HepG2 (cell line): Measurements from ENCODE around the gene C20orf204. TPM values are rescaled to one million over a fixed set of nuclear protein-coding genes. Genes with fewer than 3 reads are reported as not detected.

Experiments
- ATF3 ChIP-seq: sonication (generic); formaldehyde crosslinking; IDR thresholded peaks from 2 replicates; pipeline ENCODE4 v1.4.0; 2020; ENCODE audit warnings: missing genetic modification reagents
- ATF6 ChIP-seq: sonication (generic); formaldehyde crosslinking; conservative IDR thresholded peaks from 2 replicates; pipeline ENCODE4 v1.4.0; 2020; ENCODE audit warnings: missing genetic modification reagents
- ATF7 ChIP-seq, 2 experiments: fragments of 450-650 bp in 1 of 2; sonication (generic) in 1 of 2; formaldehyde crosslinking in 1 of 2; IDR thresholded peaks; 2 replicates each; pipeline versions ENCODE4 v1.4.0 to v1.6.1; 2016 to 2020; ENCODE audit warnings: antibody characterized with exemption in 1 of 2, mild to moderate bottlenecking in 1 of 2, missing genetic modification reagents in 1 of 2
- ATM ChIP-seq: fragments of 450-650 bp; IDR thresholded peaks from 2 replicates; pipeline ENCODE4 v1.7.1; 2017; ENCODE audit warnings: mild to moderate bottlenecking, borderline replicate concordance
- BHLHE40 ChIP-seq: IDR thresholded peaks from 2 replicates; pipeline ENCODE4 v1.6.1; 2011; ENCODE audit warnings: low read length, improper control_type of control experiment
- CC2D1A ChIP-seq: sonication (generic); formaldehyde crosslinking; IDR thresholded peaks from 2 replicates; pipeline ENCODE4 v1.8.1; 2023; ENCODE audit warnings: mild to moderate bottlenecking, missing genetic modification reagents
- CSRNP2 ChIP-seq: sonication (generic); formaldehyde crosslinking; conservative IDR thresholded peaks from 2 replicates; pipeline ENCODE4 v1.8.0; 2022; ENCODE audit warnings: low read depth, missing genetic modification reagents
- ETV6 ChIP-seq: sonication (generic); formaldehyde crosslinking; conservative IDR thresholded peaks from 2 replicates; pipeline ENCODE4 v1.4.0; 2020; ENCODE audit warnings: missing genetic modification reagents
- FIP1L1 ChIP-seq: fragments of 200-400 bp; formaldehyde crosslinking; IDR thresholded peaks from 2 replicates; pipeline ENCODE4 v1.6.1; 2018; ENCODE audit warnings: low read depth, mild to moderate bottlenecking, low read length, moderate library complexity, borderline replicate concordance; ENCODE audit not compliant: insufficient read depth
- HMGA1 ChIP-seq: sonication (generic); formaldehyde crosslinking; conservative IDR thresholded peaks from 2 replicates; pipeline ENCODE4 v1.4.0; 2020; ENCODE audit warnings: missing genetic modification reagents
- HNF4A ChIP-seq: sonication (generic); formaldehyde crosslinking; IDR thresholded peaks from 2 replicates; pipeline ENCODE4 v1.4.0; 2020; ENCODE audit warnings: missing genetic modification reagents
- HOXA3 ChIP-seq: sonication (generic); formaldehyde crosslinking; IDR thresholded peaks from 2 replicates; pipeline ENCODE4 v1.5.0; 2020; ENCODE audit warnings: missing genetic modification reagents
- JARID2 ChIP-seq: sonication (generic); formaldehyde crosslinking; IDR thresholded peaks from 2 replicates; pipeline ENCODE4 v1.8.1; 2023; ENCODE audit warnings: missing genetic modification reagents, inconsistent platforms; ENCODE audit not compliant: insufficient replicate concordance
- JUN ChIP-seq: sonication (generic); formaldehyde crosslinking; IDR thresholded peaks from 2 replicates; pipeline ENCODE4 v1.4.0; 2020; ENCODE audit warnings: mild to moderate bottlenecking, missing genetic modification reagents
- MED8 ChIP-seq: sonication (generic); formaldehyde crosslinking; IDR thresholded peaks from 2 replicates; pipeline ENCODE4 v1.8.1; 2023; ENCODE audit warnings: mild to moderate bottlenecking, missing genetic modification reagents; ENCODE audit not compliant: insufficient replicate concordance
- NBN ChIP-seq: fragments of 450-650 bp; conservative IDR thresholded peaks from 2 replicates; pipeline ENCODE4 v1.6.1; 2017
- NFKB2 ChIP-seq: sonication (generic); formaldehyde crosslinking; IDR thresholded peaks from 2 replicates; pipeline ENCODE4 v1.4.0; 2020; ENCODE audit warnings: missing genetic modification reagents, borderline replicate concordance
- REL ChIP-seq: sonication (generic); formaldehyde crosslinking; conservative IDR thresholded peaks from 2 replicates; pipeline ENCODE4 v1.8.0; 2022; ENCODE audit warnings: mild to moderate bottlenecking, missing genetic modification reagents, moderate library complexity
- SRSF1 ChIP-seq: fragments of 200-400 bp; formaldehyde crosslinking; optimal IDR thresholded peaks from 2 replicates; pipeline ENCODE3; 2017; ENCODE audit warnings: mild to moderate bottlenecking, low read depth, low read length, moderate library complexity
- ZBTB49 ChIP-seq: sonication (generic); formaldehyde crosslinking; IDR thresholded peaks from 2 replicates; pipeline ENCODE4 v1.4.0; 2020; ENCODE audit warnings: missing genetic modification reagents, borderline replicate concordance
- ZNF432 ChIP-seq: sonication (generic); formaldehyde crosslinking; IDR thresholded peaks from 2 replicates; pipeline ENCODE4 v1.5.0; 2020; ENCODE audit warnings: missing genetic modification reagents, mild to moderate bottlenecking, borderline replicate concordance
- ZNF44 ChIP-seq: sonication (generic); formaldehyde crosslinking; IDR thresholded peaks from 2 replicates; pipeline ENCODE4 v1.5.1; 2020; ENCODE audit warnings: mild to moderate bottlenecking, missing genetic modification reagents
- ZNF781 ChIP-seq: sonication (generic); formaldehyde crosslinking; IDR thresholded peaks from 2 replicates; pipeline ENCODE4 v1.5.1; 2020; ENCODE audit warnings: borderline replicate concordance, mild to moderate bottlenecking, missing genetic modification reagents; ENCODE audit errors: not compliant biosample characterization
- ZNF790 ChIP-seq: sonication (generic); formaldehyde crosslinking; IDR thresholded peaks from 2 replicates; pipeline ENCODE4 v1.8.0; 2022; ENCODE audit warnings: missing genetic modification reagents, mild to moderate bottlenecking, borderline replicate concordance
- polyA plus RNA-seq, 8 experiments: library from polyadenylated mRNA; depleted of rRNA in 3 of 8; stranded (reverse) in 7 of 8; unstranded in 1 of 8; fragments of >200 nt; fragmentation: Illumina TruSeq in 4 of 8; extraction: Trizol in 4 of 8; gene quantifications; 2 replicates each; pipeline versions ENCODE4 v1.2.1 to v1.2.3, GENCODE V29; 2011 to 2016; ENCODE audit warnings: low read depth in 4 of 8, missing spikeins in 1 of 8, mixed read lengths in 1 of 8; ENCODE audit not compliant: insufficient read depth in 1 of 8
- total RNA-seq, 5 experiments: library from RNA; depleted of rRNA; stranded (reverse); fragments of >200 nt; fragmentation: Illumina TruSeq; extraction: Trizol; gene quantifications; 2 replicates each; pipeline ENCODE4 v1.2.3, GENCODE V29; 2016; ENCODE audit warnings: low read depth in 1 of 5

C20orf204 gene
- total and polyA plus RNA-seq, 2 of the 13 experiments (the other 11 are each of a cell fraction or from before 2014, with no cell fraction given): 22.1 to 80.0 TPM

GRCh38 chr20:64025101-64025825 lies 10.7 kb upstream of the C20orf204 start (continued):
- no peak; the same call in 1 of the 2 replicates for TF ChIP-seq CSRNP2 (CRISPR knock-in tag)
- TF ChIP-seq ATF6 (CRISPR knock-in tag): no peak
- peak; percentile 4 for TF ChIP-seq SRSF1
- no peak for TF ChIP-seq JARID2 (CRISPR knock-in tag)
- TF ChIP-seq ZNF432: 0 out of 2 replicates have a peak, but pooled peaks have one; percentile 79
- no peak for TF ChIP-seq ZNF790 (CRISPR knock-in tag)
- no peak for TF ChIP-seq BHLHE40
- TF ChIP-seq ATF3 (CRISPR knock-in tag): no peak
- no peak for TF ChIP-seq ETV6
- no peak for TF ChIP-seq NBN
- TF ChIP-seq ATF7 (IDR thresholded peaks at IDR 0.05): no peak
- no peak for TF ChIP-seq ATF7 (CRISPR knock-in tag; IDR thresholded peaks at IDR 0.05)
- TF ChIP-seq REL (CRISPR knock-in tag): no peak
- 0 out of 2 replicates have a peak, but pooled peaks have one; percentile 32 for TF ChIP-seq JUN (CRISPR knock-in tag)
- TF ChIP-seq FIP1L1: no peak
- TF ChIP-seq HOXA3 (CRISPR knock-in tag): no peak
- peak; percentile 10; the same call in 1 of the 2 replicates for TF ChIP-seq ZBTB49 (CRISPR knock-in tag)
- no peak for TF ChIP-seq CC2D1A (CRISPR knock-in tag)
- TF ChIP-seq ZNF781 (CRISPR knock-in tag): no peak
- TF ChIP-seq NFKB2 (CRISPR knock-in tag): no peak
- TF ChIP-seq ZNF44 (CRISPR knock-in tag): no peak
- TF ChIP-seq ATM: no peak
- TF ChIP-seq HMGA1: no peak
- TF ChIP-seq HNF4A (CRISPR knock-in tag): no peak
- peak; percentile 41 for TF ChIP-seq MED8 (CRISPR knock-in tag)
